Measurements from ENCODE around the gene DNAI2.

DNAI2 gene

GRCh38 chr17:74317071-74317470 lies 43.0 kb downstream of the DNAI2 start:
- Histone ChIP-seq H3K9me2 (ENCODE audit: low read depth, low read length) (no peaks in the 10 kb centered on the region), H2AFZ (ENCODE audit: low read length) (no peak overlapping the region), H3K27me3 (ENCODE audit: insufficient read depth, low read length) (peaks cover 15% of the 10 kb centered on the region; the same call in 1 of the 2 replicates), H3K4me2 (ENCODE audit: low read length) (no peak overlapping the region), H3K9me3 (ENCODE audit: low read length) (no peaks in the 10 kb centered on the region), H4K20me1 (ENCODE audit: insufficient read depth, low read length) (no peaks in the 10 kb centered on the region), H3K79me2 (ENCODE audit: insufficient read depth, low read length) (no peaks in the 10 kb centered on the region), H3K36me3 (ENCODE audit: insufficient read depth, low read length) (no peaks in the 10 kb centered on the region), H3F3A (ENCODE audit: insufficient read depth, low read length) (no peaks in the 10 kb centered on the region), H3K27ac (ENCODE audit: low read depth, low read length, poor library complexity, severe bottlenecking) (no peak overlapping the region), H3K4me3 (ENCODE audit: low read depth, low read length, poor library complexity, severe bottlenecking) (no peak overlapping the region), H3K4me1 (ENCODE audit: insufficient read depth, low read length, severe bottlenecking) (no peaks in the 10 kb centered on the region), H3K9ac (ENCODE audit: low read length) (no peak overlapping the region)
- no peak for TF ChIP-seq EZH2 (IDR thresholded peaks at IDR 0.05; ENCODE audit: borderline replicate concordance, low read length)

- Histone ChIP-seq H3K4me2 (ENCODE audit: low read length) (no peak overlapping the region), H3F3A (ENCODE audit: insufficient read depth, low read length) (no peaks in the 10 kb centered on the region), H3K79me2 (ENCODE audit: insufficient read depth, low read length) (no peaks in the 10 kb centered on the region), H2AFZ (ENCODE audit: low read length) (no peak overlapping the region), H3K27me3 (ENCODE audit: insufficient read depth, low read length) (peaks cover 10% of the 10 kb centered on the region; the same call in 1 of the 2 replicates), H3K9me2 (ENCODE audit: low read depth, low read length) (no peaks in the 10 kb centered on the region), H3K9ac (ENCODE audit: low read length) (no peak overlapping the region), H3K4me3 (ENCODE audit: low read depth, low read length, poor library complexity, severe bottlenecking) (no peak overlapping the region), H3K36me3 (ENCODE audit: insufficient read depth, low read length) (no peaks in the 10 kb centered on the region), H3K4me1 (ENCODE audit: insufficient read depth, low read length, severe bottlenecking) (no peaks in the 10 kb centered on the region), H3K9me3 (ENCODE audit: low read length) (no peaks in the 10 kb centered on the region), H4K20me1 (ENCODE audit: insufficient read depth, low read length) (no peaks in the 10 kb centered on the region), H3K27ac (ENCODE audit: low read depth, low read length, poor library complexity, severe bottlenecking) (no peak overlapping the region)
- TF ChIP-seq EZH2 (IDR thresholded peaks at IDR 0.05; ENCODE audit: borderline replicate concordance, low read length) = no peak
- TF ChIP-seq CTCF (IDR thresholded peaks at IDR 0.05; ENCODE audit: low read length) = no peak
Observed at GRCh38 chr17:74318391-74318790, 44.4 kb downstream of the DNAI2 start.

- no peaks in the 10 kb centered on the region for H3F3A ChIP-seq (ENCODE audit: insufficient read depth, low read length)
- H3K4me1 ChIP-seq (ENCODE audit: insufficient read depth, low read length, severe bottlenecking) = no peaks in the 10 kb centered on the region
- no peak overlapping the region for H2AFZ ChIP-seq (ENCODE audit: low read length)
- H3K27ac ChIP-seq (ENCODE audit: low read depth, low read length, poor library complexity, severe bottlenecking) = no peak overlapping the region
- H3K9ac ChIP-seq (ENCODE audit: low read length) = no peak overlapping the region
- no peak overlapping the region for H3K4me3 ChIP-seq (ENCODE audit: low read depth, low read length, poor library complexity, severe bottlenecking)
- H4K20me1 ChIP-seq (ENCODE audit: insufficient read depth, low read length) = no peaks in the 10 kb centered on the region
- TF ChIP-seq EZH2 (IDR thresholded peaks at IDR 0.05; ENCODE audit: borderline replicate concordance, low read length) (no peak), CTCF (IDR thresholded peaks at IDR 0.05; ENCODE audit: low read length) (no peak)
- no peaks in the 10 kb centered on the region for H3K79me2 ChIP-seq (ENCODE audit: insufficient read depth, low read length)
- no peaks in the 10 kb centered on the region for H3K9me2 ChIP-seq (ENCODE audit: low read depth, low read length)
- H3K4me2 ChIP-seq (ENCODE audit: low read length) = no peak overlapping the region
- H3K27me3 ChIP-seq (ENCODE audit: insufficient read depth, low read length) = peaks cover 4% of the 10 kb centered on the region; the same call in 1 of the 2 replicates
- H3K9me3 ChIP-seq (ENCODE audit: low read length) = no peaks in the 10 kb centered on the region
- H3K36me3 ChIP-seq (ENCODE audit: insufficient read depth, low read length) = no peaks in the 10 kb centered on the region
Observed at GRCh38 chr17:74324521-74324920, 50.5 kb downstream of the DNAI2 start.

DNA sequence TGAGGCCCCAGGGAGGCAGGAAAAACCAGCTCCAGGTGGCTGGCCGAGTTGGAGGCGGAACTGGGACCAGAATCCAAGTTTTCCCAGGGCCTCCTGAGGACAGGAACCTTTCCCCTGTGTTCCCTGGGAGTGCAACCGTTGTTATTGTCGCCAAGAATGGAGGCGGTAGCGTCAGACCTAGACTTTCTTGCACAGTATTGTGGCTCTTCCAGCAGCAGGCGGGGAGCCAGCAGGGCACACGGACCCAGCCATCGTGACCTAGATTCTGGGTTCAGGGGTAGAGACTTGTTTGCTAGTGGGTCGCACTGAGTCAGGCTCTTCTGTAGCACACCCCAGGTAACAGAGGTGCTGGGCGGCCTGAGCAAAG lies 51.3 kb downstream of the DNAI2 start:
- no peak overlapping the region for H3K9ac ChIP-seq (ENCODE audit: low read length)
- peaks cover 4% of the 10 kb centered on the region; the same call in 1 of the 2 replicates for H3K27me3 ChIP-seq (ENCODE audit: insufficient read depth, low read length)

More for the DNA sequence above, 51.3 kb downstream of the DNAI2 start:
- Histone ChIP-seq H3K36me3 (ENCODE audit: insufficient read depth, low read length) (no peaks in the 10 kb centered on the region), H2AFZ (ENCODE audit: low read length) (no peak overlapping the region), H3K79me2 (ENCODE audit: insufficient read depth, low read length) (no peaks in the 10 kb centered on the region), H3K4me2 (ENCODE audit: low read length) (no peak overlapping the region), H3K4me1 (ENCODE audit: insufficient read depth, low read length, severe bottlenecking) (no peaks in the 10 kb centered on the region), H3F3A (ENCODE audit: insufficient read depth, low read length) (no peaks in the 10 kb centered on the region), H3K4me3 (ENCODE audit: low read depth, low read length, poor library complexity, severe bottlenecking) (no peak overlapping the region), H3K9me3 (ENCODE audit: low read length) (no peaks in the 10 kb centered on the region), H4K20me1 (ENCODE audit: insufficient read depth, low read length) (no peaks in the 10 kb centered on the region), H3K27ac (ENCODE audit: low read depth, low read length, poor library complexity, severe bottlenecking) (no peak overlapping the region), H3K9me2 (ENCODE audit: low read depth, low read length) (no peaks in the 10 kb centered on the region)
- TF ChIP-seq EZH2 (IDR thresholded peaks at IDR 0.05; ENCODE audit: borderline replicate concordance, low read length) (no peak), CTCF (IDR thresholded peaks at IDR 0.05; ENCODE audit: low read length) (no peak)
